Esophagus muscularis mucosa (tissue), 3 donors: Measurements from ENCODE around the gene VILL.
A peak's percentile ranks its signal among the peaks of the same experiment; 100 is the strongest.

ENCODE experiments used
- CTCF ChIP-seq, 3 experiments: fragments of 200-600 bp in 2 of 3; fragments of 450-650 bp in 1 of 3; sonication (generic) in 2 of 3; IDR thresholded peaks; one replicate each; pipeline ENCODE4 v1.5.1; 2017 to 2019; ENCODE audit warnings: antibody characterized with exemption in 3 of 3, mild to moderate bottlenecking in 2 of 3, moderate library complexity in 1 of 3
- POLR2AphosphoS5 ChIP-seq, 2 donors: sonication (generic); formaldehyde crosslinking; IDR thresholded peaks; one replicate each; pipeline ENCODE4 v1.6.1; 2017; ENCODE audit warnings: antibody characterized with exemption in 2 of 2

DNA sequence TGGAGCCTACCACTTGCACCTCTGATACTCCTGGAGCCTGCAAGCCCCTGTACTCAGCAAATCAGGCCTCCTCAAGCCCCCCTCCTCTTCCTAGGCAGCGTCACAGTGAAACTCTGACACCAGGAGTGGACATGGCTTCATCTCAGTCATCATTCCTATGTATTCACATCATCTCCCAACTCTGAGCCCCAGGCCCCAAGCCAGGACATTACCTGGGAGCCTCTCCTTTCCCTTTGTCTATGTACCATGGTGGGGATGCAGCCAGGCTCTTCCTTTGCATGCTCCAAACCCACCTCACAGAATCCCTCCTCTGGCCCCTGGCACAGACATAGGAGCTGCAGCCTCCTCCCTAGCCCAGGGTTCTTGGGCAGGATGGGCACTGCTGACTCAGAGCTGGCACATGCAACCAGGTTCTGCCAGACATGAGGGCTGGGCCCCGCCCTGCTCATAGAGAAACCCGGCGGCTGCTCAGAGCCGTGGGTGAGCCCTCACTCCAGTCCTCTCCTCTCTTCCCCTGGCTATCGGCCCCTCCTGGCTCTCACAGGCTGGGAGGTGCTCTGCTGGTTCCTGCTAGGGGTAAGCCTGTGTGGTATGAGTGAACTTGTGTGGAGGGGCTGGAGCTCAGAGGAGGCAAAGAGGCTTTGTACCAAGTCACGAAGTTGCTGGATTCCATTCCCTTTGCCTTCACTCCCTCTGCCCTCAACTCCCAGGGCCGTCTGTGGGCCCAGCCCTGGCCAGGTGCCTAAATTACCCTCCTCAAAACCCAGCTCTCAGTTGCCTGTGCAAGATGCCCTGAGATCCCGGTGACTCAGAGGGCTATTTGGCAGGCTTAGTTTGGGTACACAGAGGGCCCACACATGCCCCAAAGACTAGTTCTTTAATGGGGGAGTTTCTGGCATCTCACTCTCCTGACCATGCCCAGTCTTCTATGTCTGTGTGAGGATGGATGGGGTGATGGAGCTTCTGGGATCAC, 40.7 kb downstream of the VILL start:
- TF ChIP-seq CTCF (IDR thresholded peaks at IDR 0.05) = no peak
- TF ChIP-seq POLR2AphosphoS5 (IDR thresholded peaks at IDR 0.05) = peak in 1 of 2 donors; percentile 29
